Transverse colon (tissue), 4 donors: ENCODE results near the gene DDR2. TPM values are rescaled to one million over a fixed set of nuclear protein-coding genes. Genes with fewer than 3 reads are reported as not detected.

Source experiments
- DNase-seq: peaks from one replicate; pipeline ENCODE4 v3.0.0-alpha.2; 2019
- H3K27ac ChIP-seq, 4 donors: fragments of 200-600 bp; sonication (generic); 2 replicates each; pipeline ENCODE4 v1.5.1; 2016 to 2018; ENCODE audit warnings: inconsistent platforms in 4 of 4
- H3K27me3 ChIP-seq: fragments of 200-600 bp; sonication (generic); 2 replicates; pipeline ENCODE4 v1.5.1; 2017; ENCODE audit warnings: inconsistent platforms
- H3K36me3 ChIP-seq, 4 donors: fragments of 200-600 bp; sonication (generic); 2 replicates each; pipeline ENCODE4 v1.5.1; 2017 to 2019; ENCODE audit warnings: inconsistent platforms in 4 of 4
- H3K4me1 ChIP-seq, 4 donors: fragments of 200-600 bp; sonication (generic); 2 replicates each; pipeline ENCODE4 v1.5.1; 2017 to 2020; ENCODE audit warnings: inconsistent platforms in 4 of 4
- H3K4me3 ChIP-seq, 4 donors: fragments of 200-600 bp; sonication (generic); 1 replicate in 1 of 4; 2 replicates in 3 of 4; pipeline versions ENCODE4 v1.5.1 to v1.6.1; 2017 to 2019; ENCODE audit warnings: inconsistent platforms in 4 of 4
- H3K9me3 ChIP-seq, 2 donors: fragments of 200-600 bp; sonication (generic); 2 replicates each; pipeline ENCODE4 v1.5.1; 2017 to 2019; ENCODE audit warnings: inconsistent platforms in 2 of 2
- EP300 ChIP-seq: sonication (generic); formaldehyde crosslinking; IDR thresholded peaks from one replicate; pipeline ENCODE4 v1.6.1; 2017; ENCODE audit warnings: antibody characterized with exemption, low read depth
- POLR2A ChIP-seq: fragments of 450-650 bp; IDR thresholded peaks from one replicate; pipeline ENCODE4 v1.6.1; 2016; ENCODE audit warnings: antibody characterized with exemption, mild to moderate bottlenecking, moderate library complexity
- POLR2AphosphoS5 ChIP-seq, 3 donors: sonication (generic); formaldehyde crosslinking; IDR thresholded peaks; one replicate each; pipeline ENCODE4 v1.6.1; 2016; ENCODE audit warnings: antibody characterized with exemption in 3 of 3
- WGBS, 2 donors: methylation state at CpG; one replicate each; pipeline ENCODE4 v1.1.5; 2018; ENCODE audit warnings: low coverage in 1 of 2; 5-methylcytosine and 5-hydroxymethylcytosine counted together
- in situ Hi-C, 4 donors: fragments of 200-750 bp; cut with MboI; loops; one replicate each; pipeline versions ENCODE4 v1.15.0 to v1.15.1; 2017; ENCODE audit warnings: low sequenced_read_pairs in 3 of 4, low pct_ligation_motif_present in 1 of 4, low pct_unique_long_range_greater_than_20kb in 1 of 4
- intact Hi-C: fragments of 100-400 bp; cut with DNase I; formaldehyde crosslinking; loops from one replicate; pipeline ENCODE4 v1.15.1; 2023; ENCODE audit warnings: low total_unique reads
- total RNA-seq, 4 donors: library from RNA; depleted of rRNA; stranded (reverse); fragments of >200 nt; gene quantifications; one replicate each; pipeline ENCODE4 v1.1.0, GENCODE V29; 2016
- TF ChIP-seq, protein P1 (sequence below), 5 experiments: fragments of 200-600 bp in 3 of 5; fragments of 450-650 bp in 2 of 5; sonication (generic) in 3 of 5; IDR thresholded peaks; 1 replicate in 2 of 5; 2 replicates in 3 of 5; pipeline ENCODE4 v1.5.1; 2016 to 2017; ENCODE audit warnings: antibody characterized with exemption in 5 of 5, inconsistent platforms in 3 of 5, mild to moderate bottlenecking in 2 of 5, moderate library complexity in 1 of 5

The DDR2 gene
- total RNA-seq, 4 donors from 2014 or later: 33.3 to 54.1 (median 42.2) TPM

GRCh38 chr1:162644986-162645314, 12.7 kb downstream of the DDR2 start:
- Histone ChIP-seq H3K4me1 (peaks cover 0 to 8% (median 2%) of the 10 kb centered on the region in 4 donors), H3K27me3 (no peaks in the 10 kb centered on the region), H3K27ac (no peak overlapping the region), H3K4me3 (no peak overlapping the region), H3K9me3 (no peaks in the 10 kb centered on the region), H3K36me3 (no peaks in the 10 kb centered on the region)
- in situ Hi-C loops (no loop called here), intact Hi-C loops (no loop called here)
- 84% methylated on average over 3 of the region's 3 CpGs; no CpG with 5 or more reads in 1 of the 2 donors for WGBS, 2 donors
- no peak for DNase-seq
- TF ChIP-seq POLR2A: no peak
- no peak for TF ChIP-seq EP300
- TF ChIP-seq, protein P1, sequence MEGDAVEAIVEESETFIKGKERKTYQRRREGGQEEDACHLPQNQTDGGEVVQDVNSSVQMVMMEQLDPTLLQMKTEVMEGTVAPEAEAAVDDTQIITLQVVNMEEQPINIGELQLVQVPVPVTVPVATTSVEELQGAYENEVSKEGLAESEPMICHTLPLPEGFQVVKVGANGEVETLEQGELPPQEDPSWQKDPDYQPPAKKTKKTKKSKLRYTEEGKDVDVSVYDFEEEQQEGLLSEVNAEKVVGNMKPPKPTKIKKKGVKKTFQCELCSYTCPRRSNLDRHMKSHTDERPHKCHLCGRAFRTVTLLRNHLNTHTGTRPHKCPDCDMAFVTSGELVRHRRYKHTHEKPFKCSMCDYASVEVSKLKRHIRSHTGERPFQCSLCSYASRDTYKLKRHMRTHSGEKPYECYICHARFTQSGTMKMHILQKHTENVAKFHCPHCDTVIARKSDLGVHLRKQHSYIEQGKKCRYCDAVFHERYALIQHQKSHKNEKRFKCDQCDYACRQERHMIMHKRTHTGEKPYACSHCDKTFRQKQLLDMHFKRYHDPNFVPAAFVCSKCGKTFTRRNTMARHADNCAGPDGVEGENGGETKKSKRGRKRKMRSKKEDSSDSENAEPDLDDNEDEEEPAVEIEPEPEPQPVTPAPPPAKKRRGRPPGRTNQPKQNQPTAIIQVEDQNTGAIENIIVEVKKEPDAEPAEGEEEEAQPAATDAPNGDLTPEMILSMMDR (IDR thresholded peaks at IDR 0.05): no peak
- no peak for TF ChIP-seq POLR2AphosphoS5 (IDR thresholded peaks at IDR 0.05)

DNA sequence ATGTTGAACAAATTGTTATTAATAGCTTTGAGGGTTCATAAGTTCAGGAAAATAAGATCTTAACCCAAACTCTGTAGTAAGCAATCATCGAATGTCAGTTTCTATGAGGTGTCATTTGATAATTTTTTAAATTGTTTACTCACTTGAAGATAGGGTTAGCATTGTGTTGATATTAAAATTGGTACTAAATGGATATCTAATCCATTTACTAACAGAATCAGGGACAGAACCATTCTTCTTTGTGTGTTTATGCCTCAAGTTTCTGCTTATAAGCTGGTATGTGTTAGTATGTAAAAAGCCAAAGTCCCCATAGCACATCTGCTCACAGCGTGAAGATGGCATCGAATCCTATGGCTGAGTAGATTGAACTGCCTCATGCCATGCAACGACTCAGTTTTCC, 13.4 kb downstream of the DDR2 start:
- no peaks in the 10 kb centered on the region for H3K27me3 ChIP-seq
- H3K36me3 ChIP-seq: no peaks in the 10 kb centered on the region
- no peaks in the 10 kb centered on the region for H3K9me3 ChIP-seq
- H3K27ac ChIP-seq: no peak overlapping the region
- intact Hi-C loops: no loop called here
- DNase-seq: no peak
- in situ Hi-C loops: no loop called here
- H3K4me3 ChIP-seq: no peak overlapping the region
- TF ChIP-seq EP300: no peak
- no peak for TF ChIP-seq POLR2A
- TF ChIP-seq, protein P1 (IDR thresholded peaks at IDR 0.05): no peak
- no peak for TF ChIP-seq POLR2AphosphoS5 (IDR thresholded peaks at IDR 0.05)
- H3K4me1 ChIP-seq: peaks cover 0 to 8% (median 2%) of the 10 kb centered on the region in 4 donors
- WGBS, 2 donors: 78 to 84% methylated on average over 4 of the region's 4 CpGs

GRCh38 chr1:162649583-162649982, 17.3 kb downstream of the DDR2 start:
- WGBS, 2 donors: 80% methylated on average over 3 of the region's 3 CpGs; no CpG with 5 or more reads in 1 of the 2 donors
- DNase-seq: no peak
- Histone ChIP-seq H3K4me3 (no peak overlapping the region), H3K4me1 (peaks cover 0 to 8% (median 2%) of the 10 kb centered on the region in 4 donors), H3K27me3 (no peaks in the 10 kb centered on the region), H3K27ac (no peak overlapping the region), H3K36me3 (no peaks in the 10 kb centered on the region), H3K9me3 (no peaks in the 10 kb centered on the region)
- TF ChIP-seq, protein P1 (IDR thresholded peaks at IDR 0.05): no peak
- TF ChIP-seq POLR2AphosphoS5 (IDR thresholded peaks at IDR 0.05) (no peak), EP300 (no peak), POLR2A (no peak)
- intact Hi-C loops: no loop called here
- in situ Hi-C loops: no loop called here

DNA sequence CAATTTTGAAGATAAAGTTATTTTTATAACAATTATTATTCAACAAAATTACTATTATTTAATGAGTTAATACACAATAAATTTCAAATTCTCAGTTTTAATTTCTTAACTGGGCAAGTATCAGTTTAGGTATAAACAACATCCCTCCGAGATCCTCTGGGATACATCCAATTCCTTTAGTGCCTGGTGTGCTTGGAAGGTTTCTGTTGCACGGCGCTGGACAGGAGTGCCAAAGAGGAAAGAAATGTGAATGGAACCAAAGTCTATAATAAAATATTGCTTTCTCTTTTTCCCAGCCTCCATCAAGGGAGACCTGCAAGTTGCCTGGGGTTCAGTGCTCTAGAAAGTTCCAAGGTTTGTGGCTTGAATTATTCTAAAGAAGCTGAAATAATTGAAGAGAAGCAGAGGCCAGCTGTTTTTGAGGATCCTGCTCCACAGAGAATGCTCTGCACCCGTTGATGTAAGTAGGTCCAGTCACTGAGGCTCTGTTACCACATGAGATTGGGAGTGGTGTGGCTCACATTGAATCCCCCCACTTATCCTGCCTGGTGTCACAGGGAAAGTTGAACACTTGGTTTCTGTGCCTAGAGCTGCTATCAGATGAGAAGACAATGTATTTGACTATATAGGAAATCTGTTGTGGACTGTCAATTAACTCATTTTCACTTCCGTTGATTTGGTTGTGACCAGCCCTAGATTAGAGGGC, 22.8 kb downstream of the DDR2 start:
- no peaks in the 10 kb centered on the region for H3K36me3 ChIP-seq
- intact Hi-C loops: no loop called here
- H3K27ac ChIP-seq: peak overlapping the region; percentile 20 to 61 (median 46)
- peaks cover 0 to 4% (median 0%) of the 10 kb centered on the region in 4 donors for H3K4me1 ChIP-seq
- in situ Hi-C loops: no loop called here
- no peak overlapping the region for H3K4me3 ChIP-seq
- no peaks in the 10 kb centered on the region for H3K27me3 ChIP-seq
- no peak for DNase-seq
- H3K9me3 ChIP-seq: no peaks in the 10 kb centered on the region
- TF ChIP-seq, protein P1 (IDR thresholded peaks at IDR 0.05): no peak
- TF ChIP-seq POLR2AphosphoS5 (IDR thresholded peaks at IDR 0.05) (no peak), EP300 (no peak), POLR2A (no peak)
- 68 to 81% methylated on average over 4 to 5 of the region's 5 CpGs for WGBS, 2 donors
